PC-3 (cell line): ENCODE data around the gene EPM2A. TPM values are rescaled to one million over a fixed set of nuclear protein-coding genes. Genes with fewer than 3 reads are reported as not detected.

Experiments used
- ATAC-seq: fragments of 200-7000 bp; cut with Tn5 transposase; 2 replicates; pipeline ENCODE4 v1.9.1; 2020; ENCODE audit warnings: mild to moderate bottlenecking, moderate library complexity
- BruUV-seq: library from RNA; stranded (reverse); fragments of 400-500 nt; replicated peaks from 2 replicates; lab custom pipeline; 2021; lab: Mats Ljungman, UMichigan
- CTCF ChIA-PET: fragments of 300-600 bp; sonication (Branson Sonifier 250); formaldehyde crosslinking; loops from one replicate; lab custom pipeline; 2022; ENCODE audit warnings: antibody characterized with exemption; lab: Charles Lee
- POLR2A ChIA-PET: fragments of 300-600 bp; sonication (Branson Sonifier 250); formaldehyde crosslinking; loops from one replicate; lab custom pipeline; 2022; ENCODE audit warnings: antibody characterized with exemption; ENCODE audit not compliant: unreplicated experiment; lab: Charles Lee
- DNase-seq: peaks from one replicate; pipeline ENCODE4 v3.0.0-alpha.2; 2015
- H2AFZ ChIP-seq: fragments of 300-600 bp; sonication (generic); 2 replicates; pipeline ENCODE4 v1.6.0; 2016; ENCODE audit warnings: antibody characterized with exemption, low read length
- H3F3A ChIP-seq: fragments of 300-600 bp; sonication (generic); one replicate; pipeline ENCODE4 v1.6.0; 2017; ENCODE audit warnings: antibody characterized with exemption, low read length, control low read depth, mild to moderate bottlenecking; ENCODE audit not compliant: unreplicated experiment
- H3K27ac ChIP-seq: fragments of 300-600 bp; sonication (generic); 2 replicates; pipeline ENCODE4 v1.5.1; 2016; ENCODE audit warnings: mild to moderate bottlenecking, low read length
- H3K27me3 ChIP-seq: fragments of 300-600 bp; sonication (generic); 2 replicates; pipeline ENCODE4 v1.6.1; 2016; ENCODE audit warnings: low read length, mixed read lengths
- H3K36me3 ChIP-seq: fragments of 300-600 bp; sonication (generic); 2 replicates; pipeline ENCODE4 v1.6.1; 2016; ENCODE audit warnings: low read depth, mixed run types, low read length, mixed read lengths
- H3K4me1 ChIP-seq: fragments of 300-600 bp; sonication (generic); 2 replicates; pipeline ENCODE4 v1.5.1; 2016; ENCODE audit warnings: low read length; ENCODE audit not compliant: insufficient read depth
- H3K4me2 ChIP-seq: fragments of 300-600 bp; sonication (generic); 2 replicates; pipeline ENCODE4 v1.6.0; 2016; ENCODE audit warnings: low read length
- H3K4me3 ChIP-seq: fragments of 300-600 bp; sonication (generic); 2 replicates; pipeline ENCODE4 v1.5.1; 2016; ENCODE audit warnings: mild to moderate bottlenecking, low read length, mixed read lengths
- H3K79me2 ChIP-seq: fragments of 300-600 bp; sonication (generic); 2 replicates; pipeline ENCODE4 v1.6.1; 2017; ENCODE audit warnings: low read length, mixed read lengths
- H3K9ac ChIP-seq: fragments of 300-600 bp; sonication (generic); 2 replicates; pipeline ENCODE4 v1.6.0; 2016; ENCODE audit warnings: mild to moderate bottlenecking, low read length
- H3K9me2 ChIP-seq: fragments of 300-600 bp; sonication (generic); replicated peaks from 2 replicates; pipeline ENCODE4 v1.6.1; 2016; ENCODE audit warnings: mixed run types, low read length, mixed read lengths
- H3K9me3 ChIP-seq: fragments of 300-600 bp; sonication (generic); 2 replicates; pipeline ENCODE4 v1.6.1; 2016; ENCODE audit warnings: low read length, mixed read lengths
- H4K20me1 ChIP-seq: fragments of 300-600 bp; sonication (generic); 2 replicates; pipeline ENCODE4 v1.6.1; 2016; ENCODE audit warnings: low read length, mixed read lengths
- EZH2 ChIP-seq: fragments of 300-600 bp; sonication (generic); IDR thresholded peaks from one replicate; pipeline ENCODE4 v1.6.1; 2017; ENCODE audit warnings: antibody characterized with exemption, mild to moderate bottlenecking, low read length; ENCODE audit not compliant: unreplicated experiment
- EZH2phosphoT487 ChIP-seq: fragments of 300-600 bp; sonication (generic); IDR thresholded peaks from 2 replicates; pipeline ENCODE4 v1.6.1; 2018; ENCODE audit warnings: mild to moderate bottlenecking, antibody characterized with exemption, low read length, borderline replicate concordance
- intact Hi-C: fragments of 100-400 bp; cut with micrococcal nuclease; formaldehyde crosslinking; loops from 2 replicates; pipeline ENCODE4 v1.9.0; 2023
- total RNA-seq: library from RNA; depleted of rRNA; stranded (reverse); fragments of >200 nt; gene quantifications from 2 replicates; pipeline ENCODE4 v1.2.3, GENCODE V29; 2014
- TF ChIP-seq, protein P1 (sequence below): fragments of 300-600 bp; sonication (generic); conservative IDR thresholded peaks from 2 replicates; pipeline ENCODE4 v1.5.1; 2017; ENCODE audit warnings: antibody characterized with exemption, low read depth, mild to moderate bottlenecking, low read length

Gene EPM2A
- total RNA-seq, 1 experiment from 2014 or later, result 2.9 TPM

DNA sequence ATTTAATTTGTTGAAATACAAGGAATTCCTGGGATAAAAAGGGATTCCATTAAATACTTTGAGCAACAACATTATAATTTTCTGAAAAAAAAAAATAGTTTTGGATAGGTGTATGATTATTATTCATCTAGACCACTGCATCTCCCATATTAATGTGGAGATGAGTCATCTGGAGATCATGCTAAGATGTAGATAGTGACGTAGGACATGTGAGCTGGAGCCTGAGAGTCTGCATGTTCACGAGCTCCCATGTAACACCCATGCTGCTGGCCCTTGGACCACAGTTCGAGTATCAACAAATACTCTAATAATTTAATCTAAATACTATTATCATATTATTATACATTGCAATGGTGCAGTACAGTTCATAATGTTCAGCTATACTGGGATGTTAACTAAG, 91.6 kb downstream of the EPM2A start:
- Histone ChIP-seq H3K9me3 (no peaks in the 10 kb centered on the region), H3K27ac (no peak overlapping the region), H3K36me3 (no peaks in the 10 kb centered on the region), H3K9me2 (no peaks in the 10 kb centered on the region), H3F3A (no peaks in the 10 kb centered on the region), H2AFZ (no peak overlapping the region), H3K4me1 (no peaks in the 10 kb centered on the region), H4K20me1 (no peaks in the 10 kb centered on the region), H3K4me3 (no peak overlapping the region), H3K27me3 (no peaks in the 10 kb centered on the region), H3K9ac (no peak overlapping the region), H3K4me2 (no peak overlapping the region), H3K79me2 (no peaks in the 10 kb centered on the region)
- intact Hi-C loops, result no loop called here
- TF ChIP-seq EZH2phosphoT487 (no peak), EZH2 (no peak)
- TF ChIP-seq, protein P1, sequence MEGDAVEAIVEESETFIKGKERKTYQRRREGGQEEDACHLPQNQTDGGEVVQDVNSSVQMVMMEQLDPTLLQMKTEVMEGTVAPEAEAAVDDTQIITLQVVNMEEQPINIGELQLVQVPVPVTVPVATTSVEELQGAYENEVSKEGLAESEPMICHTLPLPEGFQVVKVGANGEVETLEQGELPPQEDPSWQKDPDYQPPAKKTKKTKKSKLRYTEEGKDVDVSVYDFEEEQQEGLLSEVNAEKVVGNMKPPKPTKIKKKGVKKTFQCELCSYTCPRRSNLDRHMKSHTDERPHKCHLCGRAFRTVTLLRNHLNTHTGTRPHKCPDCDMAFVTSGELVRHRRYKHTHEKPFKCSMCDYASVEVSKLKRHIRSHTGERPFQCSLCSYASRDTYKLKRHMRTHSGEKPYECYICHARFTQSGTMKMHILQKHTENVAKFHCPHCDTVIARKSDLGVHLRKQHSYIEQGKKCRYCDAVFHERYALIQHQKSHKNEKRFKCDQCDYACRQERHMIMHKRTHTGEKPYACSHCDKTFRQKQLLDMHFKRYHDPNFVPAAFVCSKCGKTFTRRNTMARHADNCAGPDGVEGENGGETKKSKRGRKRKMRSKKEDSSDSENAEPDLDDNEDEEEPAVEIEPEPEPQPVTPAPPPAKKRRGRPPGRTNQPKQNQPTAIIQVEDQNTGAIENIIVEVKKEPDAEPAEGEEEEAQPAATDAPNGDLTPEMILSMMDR, result no peak
- ATAC-seq (no peak), DNase-seq (no peak)
- POLR2A ChIA-PET, result no interaction called here
- no TSS peak for BruUV-seq
- CTCF ChIA-PET, result no interaction called here

DNA sequence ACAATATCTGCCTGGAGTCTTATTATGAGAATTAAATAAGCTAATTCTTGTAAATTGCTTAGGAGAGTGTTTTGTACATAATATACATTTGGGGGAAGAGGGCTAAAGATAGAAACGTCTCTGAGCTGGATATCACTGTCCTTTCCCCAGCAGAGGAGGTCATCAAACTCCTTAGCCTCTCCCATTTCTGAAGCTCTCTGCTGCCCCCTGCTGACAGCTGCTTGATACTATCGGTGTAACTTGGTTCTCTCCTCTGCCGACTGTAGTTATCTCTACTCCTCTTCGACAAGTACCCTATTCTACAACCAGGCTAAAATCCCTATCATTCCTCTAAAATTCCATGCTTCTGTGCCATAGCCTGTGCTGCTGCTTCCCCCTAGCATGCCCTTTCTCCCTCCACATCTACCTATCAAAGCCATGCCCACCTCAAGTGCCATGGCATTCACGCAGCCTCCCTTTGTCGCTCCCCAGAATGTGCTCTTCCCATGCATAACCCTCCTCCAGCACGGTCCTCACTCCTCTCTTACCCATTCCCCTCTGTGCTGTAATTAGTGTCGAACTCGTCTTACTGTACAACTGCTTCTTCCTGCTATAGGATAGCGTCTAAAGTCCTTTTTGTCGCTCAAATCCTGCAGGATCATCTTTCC, 101.2 kb downstream of the EPM2A start:
- ChIA-PET CTCF (interaction anchor here (0.9 to 1.0 kb wide), 2 partner anchors 54 to 69 kb away, joined by 5 to 6 read pairs; no protein-coding TSS in a partner anchor), POLR2A (interaction anchor here (0.6 kb wide), 1 partner anchor 409 kb away, joined by 4 read pairs; no protein-coding TSS in a partner anchor)
- no peak overlapping the region for H2AFZ ChIP-seq
- no peak overlapping the region for H3K27ac ChIP-seq
- H3K27me3 ChIP-seq, result no peaks in the 10 kb centered on the region
- ATAC-seq (peak; percentile 82), DNase-seq (peak; percentile 86)
- H3F3A ChIP-seq, result no peaks in the 10 kb centered on the region
- TF ChIP-seq, protein P1, result peak; percentile 81
- TF ChIP-seq EZH2phosphoT487, result no peak
- no peak overlapping the region for H3K9ac ChIP-seq
- H3K4me2 ChIP-seq, result no peak overlapping the region
- H3K4me1 ChIP-seq, result no peaks in the 10 kb centered on the region
- H3K36me3 ChIP-seq, result no peaks in the 10 kb centered on the region
- no peaks in the 10 kb centered on the region for H3K9me2 ChIP-seq
- no peaks in the 10 kb centered on the region for H3K9me3 ChIP-seq
- no TSS peak for BruUV-seq
- H3K79me2 ChIP-seq, result no peaks in the 10 kb centered on the region
- H3K4me3 ChIP-seq, result no peak overlapping the region
- no peaks in the 10 kb centered on the region for H4K20me1 ChIP-seq
- intact Hi-C loops, result loop anchor here (1.0 to 10.0 kb wide), 6 partner anchors 70 to 1049 kb away; no protein-coding TSS in a partner anchor

DNA sequence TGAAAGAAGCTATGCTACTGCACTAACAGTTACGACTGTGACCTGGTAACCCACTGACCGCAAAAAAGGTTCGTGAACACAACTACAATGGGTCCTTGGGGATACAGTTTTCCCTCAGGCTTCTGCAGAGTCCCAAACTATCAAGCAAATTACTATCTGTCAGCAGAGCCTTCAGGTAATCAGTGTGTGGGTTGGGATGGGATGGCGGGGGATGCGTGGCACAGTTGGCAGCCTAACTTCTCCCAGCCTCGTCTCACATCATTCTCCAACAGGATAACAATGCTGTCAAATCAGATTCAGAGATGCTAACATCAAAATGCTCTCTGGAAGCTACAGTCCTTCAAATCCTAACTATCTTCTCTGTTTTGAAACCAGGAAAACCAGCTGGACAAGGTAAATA, 102.3 kb downstream of the EPM2A start:
- H3K9me2 ChIP-seq, result no peaks in the 10 kb centered on the region
- H3K4me1 ChIP-seq, result no peaks in the 10 kb centered on the region
- H2AFZ ChIP-seq, result no peak overlapping the region
- no peak overlapping the region for H3K4me2 ChIP-seq
- no peaks in the 10 kb centered on the region for H3K36me3 ChIP-seq
- H3K27ac ChIP-seq, result no peak overlapping the region
- no peaks in the 10 kb centered on the region for H3K27me3 ChIP-seq
- POLR2A ChIA-PET, result no interaction called here
- no peaks in the 10 kb centered on the region for H4K20me1 ChIP-seq
- BruUV-seq, result no TSS peak
- TF ChIP-seq EZH2phosphoT487 (no peak), EZH2 (no peak)
- TF ChIP-seq, protein P1, result no peak
- H3K9ac ChIP-seq, result no peak overlapping the region
- CTCF ChIA-PET, result interaction anchor here (0.6 to 1.0 kb wide), 2 partner anchors 15 to 70 kb away, joined by 4 to 5 read pairs; no protein-coding TSS in a partner anchor
- DNase-seq, result no peak
- no peak overlapping the region for H3K4me3 ChIP-seq
- ATAC-seq, result no peak
- H3F3A ChIP-seq, result no peaks in the 10 kb centered on the region
- H3K9me3 ChIP-seq, result no peaks in the 10 kb centered on the region
- intact Hi-C loops, result loop anchor here (5.0 to 10.0 kb wide), 5 partner anchors 252 to 1048 kb away; no protein-coding TSS in a partner anchor
- H3K79me2 ChIP-seq, result no peaks in the 10 kb centered on the region
